Ectodermal cell (in vitro differentiated cells): Measurements from ENCODE around the gene UGT1A8.

ENCODE experiments used
- H3K27ac ChIP-seq: 2 replicates; pipeline ENCODE4 v1.7.0; 2013; ENCODE audit warnings: mild to moderate bottlenecking, low read depth, low read length; ENCODE audit not compliant: insufficient read depth, poor library complexity, severe bottlenecking
- H3K27me3 ChIP-seq: 2 replicates; pipeline ENCODE4 v1.7.0; 2013; ENCODE audit warnings: mild to moderate bottlenecking, low read length; ENCODE audit not compliant: insufficient read depth, control insufficient read depth, poor library complexity, severe bottlenecking
- H3K36me3 ChIP-seq: one replicate; pipeline ENCODE4 v1.7.0; 2013; ENCODE audit warnings: low read length; ENCODE audit not compliant: control insufficient read depth, insufficient read depth
- H3K4me1 ChIP-seq: one replicate; pipeline ENCODE4 v1.7.0; 2013; ENCODE audit warnings: low read length; ENCODE audit not compliant: control insufficient read depth, insufficient read depth
- H3K4me3 ChIP-seq: 2 replicates; pipeline ENCODE4 v1.7.0; 2013; ENCODE audit warnings: low read depth, low read length, control low read depth; ENCODE audit not compliant: insufficient read depth
- H3K9me3 ChIP-seq: 2 replicates; pipeline ENCODE4 v1.7.0; 2013; ENCODE audit warnings: mild to moderate bottlenecking, low read length, moderate library complexity; ENCODE audit not compliant: control insufficient read depth
- WGBS, 2 experiments: methylation state at CpG; one replicate each; pipeline ENCODE4 v1.1.7; 2013; ENCODE audit warnings: missing lambda C conversion rate in 2 of 2; 5-methylcytosine and 5-hydroxymethylcytosine counted together

The UGT1A8 gene

DNA sequence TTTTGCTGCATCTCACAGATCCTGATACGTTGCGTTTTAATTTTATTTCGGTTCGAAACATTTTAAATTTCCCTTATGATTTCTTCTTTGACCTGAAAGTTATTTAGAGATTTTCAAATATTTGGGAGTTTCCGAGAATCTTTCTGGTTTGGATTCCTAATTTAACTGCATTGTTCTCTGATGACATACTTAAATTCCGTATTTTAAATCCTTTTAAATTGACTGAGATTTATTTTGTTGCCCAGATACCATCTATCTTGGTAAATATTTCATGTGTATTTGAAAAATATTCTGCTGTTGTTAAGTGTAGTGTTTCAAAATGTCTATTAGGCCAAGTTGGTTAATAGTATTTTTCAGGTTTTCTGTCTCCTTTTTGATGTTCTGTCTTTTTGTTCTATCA, 198.4 kb downstream of the UGT1A8 start:
- no peak overlapping the region for H3K4me3 ChIP-seq
- no peaks in the 10 kb centered on the region for H3K9me3 ChIP-seq
- no peaks in the 10 kb centered on the region for H3K36me3 ChIP-seq
- no peaks in the 10 kb centered on the region for H3K4me1 ChIP-seq
- 86 to 100% methylated on average over 1 to 6 of the region's 6 CpGs for WGBS, 2 experiments
- H3K27me3 ChIP-seq: no peaks in the 10 kb centered on the region
- no peak overlapping the region for H3K27ac ChIP-seq

GRCh38 chr2:233816334-233816733, 198.9 kb downstream of the UGT1A8 start:
- H3K27me3 ChIP-seq: no peaks in the 10 kb centered on the region
- WGBS, 2 experiments: 91% methylated on average over 2 of the region's 2 CpGs
- H3K4me1 ChIP-seq: no peaks in the 10 kb centered on the region
- no peak overlapping the region for H3K27ac ChIP-seq
- H3K36me3 ChIP-seq: no peaks in the 10 kb centered on the region
- H3K4me3 ChIP-seq: no peak overlapping the region
- no peaks in the 10 kb centered on the region for H3K9me3 ChIP-seq

DNA sequence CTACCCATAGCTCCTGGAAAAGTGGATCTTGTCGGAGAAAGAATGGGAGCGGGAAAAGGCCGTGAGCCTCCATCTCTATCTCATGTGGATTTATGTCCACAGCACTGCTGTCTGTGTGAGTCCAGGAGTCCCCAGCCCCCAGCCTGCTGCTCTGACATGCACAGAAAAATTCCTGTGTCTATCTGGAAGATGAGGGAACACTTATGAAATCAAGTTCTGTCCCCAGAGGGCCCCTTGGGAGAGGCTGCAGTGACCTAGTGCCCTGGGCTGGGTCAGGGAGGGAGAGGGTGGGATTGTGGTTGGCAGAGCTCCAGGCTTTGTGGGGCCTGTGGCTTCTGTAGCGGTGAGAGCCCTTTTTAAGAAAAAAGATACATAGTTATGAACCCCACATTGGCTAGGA, 199.3 kb downstream of the UGT1A8 start:
- 97 to 98% methylated on average over 4 of the region's 4 CpGs for WGBS, 2 experiments
- Histone ChIP-seq H3K4me3 (no peak overlapping the region), H3K27ac (no peak overlapping the region), H3K9me3 (no peaks in the 10 kb centered on the region), H3K4me1 (no peaks in the 10 kb centered on the region), H3K36me3 (no peaks in the 10 kb centered on the region), H3K27me3 (no peaks in the 10 kb centered on the region)

DNA sequence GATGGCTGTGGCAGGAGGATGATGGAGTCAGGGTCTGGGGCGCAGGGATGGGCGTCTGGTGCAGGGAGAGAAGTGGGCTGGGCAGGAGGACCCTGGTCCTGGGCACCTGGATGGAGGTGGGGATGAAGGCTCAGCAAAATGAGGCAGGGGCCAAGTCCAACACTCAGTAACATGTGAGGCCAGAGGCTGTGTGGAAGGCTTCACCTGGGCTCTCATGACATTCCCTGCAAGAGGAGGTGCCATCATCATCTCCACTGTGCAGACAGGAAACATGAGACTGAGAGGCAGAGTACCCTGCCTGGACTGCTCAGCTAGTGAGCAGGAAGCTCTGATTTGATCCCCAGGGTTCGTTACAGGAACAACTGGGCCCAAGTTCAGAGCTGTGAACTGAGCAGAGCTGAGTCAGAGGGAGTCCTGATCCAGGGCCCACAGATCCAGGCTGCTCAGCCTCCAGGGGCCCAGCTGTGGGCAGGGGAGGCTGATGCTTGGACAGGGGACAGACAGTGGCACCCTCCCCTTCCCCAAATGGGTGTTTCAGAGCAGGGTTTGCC, 200.0 kb downstream of the UGT1A8 start:
- no peaks in the 10 kb centered on the region for H3K36me3 ChIP-seq
- H3K27ac ChIP-seq: no peak overlapping the region
- no peaks in the 10 kb centered on the region for H3K4me1 ChIP-seq
- no peaks in the 10 kb centered on the region for H3K9me3 ChIP-seq
- no peak overlapping the region for H3K4me3 ChIP-seq
- H3K27me3 ChIP-seq: no peaks in the 10 kb centered on the region
- 94% methylated on average over 3 of the region's 3 CpGs for WGBS, 2 experiments

DNA sequence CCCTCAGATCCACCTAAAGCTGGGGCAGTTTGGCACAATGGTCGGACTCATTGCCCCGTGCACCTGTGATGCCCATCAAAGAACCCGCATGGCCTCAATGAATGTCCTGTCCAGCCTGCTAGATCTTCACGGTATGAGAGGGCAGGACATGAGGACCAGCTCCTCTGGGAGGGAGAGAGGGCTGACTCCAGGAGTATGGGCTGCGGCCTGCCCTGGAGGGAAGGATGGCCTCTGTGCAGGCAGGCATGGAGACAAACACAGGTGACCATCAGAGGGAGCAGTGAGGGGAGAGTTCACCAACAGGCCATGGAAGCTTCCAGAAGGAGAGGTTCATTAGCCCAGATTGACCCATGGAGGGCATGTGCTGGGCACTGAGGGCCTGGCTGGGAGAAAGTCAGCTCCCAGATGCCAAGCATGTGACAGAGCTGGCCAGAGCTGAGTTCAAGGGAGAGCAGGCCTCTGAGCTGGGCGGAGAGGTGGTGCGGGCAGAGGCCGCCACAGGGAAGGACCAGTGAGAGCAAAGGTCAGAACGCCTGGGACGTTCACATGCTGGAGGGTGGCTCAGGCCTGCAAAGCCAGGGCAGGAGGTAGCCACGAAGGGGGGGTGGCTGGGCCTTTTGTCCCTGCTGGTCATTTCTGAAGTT, 200.7 kb downstream of the UGT1A8 start:
- 94 to 96% methylated on average over 11 of the region's 11 CpGs for WGBS, 2 experiments
- Histone ChIP-seq H3K4me3 (no peak overlapping the region), H3K36me3 (no peaks in the 10 kb centered on the region), H3K27ac (no peak overlapping the region), H3K27me3 (no peaks in the 10 kb centered on the region), H3K4me1 (no peaks in the 10 kb centered on the region), H3K9me3 (no peaks in the 10 kb centered on the region)

DNA sequence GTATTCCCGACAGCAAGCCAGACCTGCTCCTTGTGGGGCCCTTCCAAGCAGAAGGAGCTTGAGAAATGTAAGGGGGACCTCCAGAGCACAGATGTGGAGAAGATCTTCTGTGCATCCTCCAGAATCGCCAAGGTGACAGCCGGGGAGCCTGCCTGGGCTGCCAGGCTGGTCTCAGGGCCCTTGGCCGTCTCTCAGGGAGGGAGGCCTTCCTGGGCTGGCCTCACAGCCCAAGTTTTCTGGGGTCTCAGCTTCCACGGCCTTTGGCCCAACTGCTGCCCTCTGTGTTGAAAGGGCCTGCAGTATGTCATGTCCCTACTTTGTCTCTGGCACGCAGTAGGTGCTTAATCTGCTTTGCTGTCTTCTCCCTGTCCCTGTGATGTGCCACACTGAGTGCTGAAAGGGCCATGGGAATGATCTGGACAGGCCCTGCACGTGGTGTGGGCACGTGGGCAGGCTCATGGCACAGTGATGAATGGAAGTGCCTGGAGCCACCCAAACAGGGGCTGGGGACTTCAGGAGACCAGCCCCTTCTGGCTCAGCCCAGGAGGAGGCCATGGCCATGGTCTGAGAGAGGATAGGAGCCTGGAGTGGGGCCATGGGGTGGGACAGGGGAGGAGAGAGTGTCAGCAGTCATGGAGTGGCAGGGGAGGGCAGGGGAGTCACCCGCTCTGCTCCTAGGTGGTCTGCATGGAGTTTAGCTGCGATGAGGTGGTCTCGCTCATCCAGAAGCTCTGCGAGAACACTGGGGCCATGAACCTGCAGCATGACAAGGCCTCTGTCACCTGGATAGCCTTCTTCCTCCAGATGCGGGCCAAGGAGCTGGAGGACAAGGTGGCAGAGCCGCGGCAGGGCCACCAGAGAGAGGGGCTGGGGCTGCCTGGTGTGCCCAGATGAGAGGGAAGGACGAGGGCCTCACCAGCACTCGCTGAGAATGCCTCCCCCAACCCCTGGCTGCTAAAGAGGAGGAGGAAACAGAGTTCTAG, 201.5 kb downstream of the UGT1A8 start:
- Histone ChIP-seq H3K9me3 (no peaks in the 10 kb centered on the region), H3K4me3 (no peak overlapping the region), H3K27me3 (no peaks in the 10 kb centered on the region), H3K4me1 (no peaks in the 10 kb centered on the region), H3K27ac (no peak overlapping the region), H3K36me3 (no peaks in the 10 kb centered on the region)
- WGBS, 2 experiments: 81 to 83% methylated on average over 17 of the region's 17 CpGs

DNA sequence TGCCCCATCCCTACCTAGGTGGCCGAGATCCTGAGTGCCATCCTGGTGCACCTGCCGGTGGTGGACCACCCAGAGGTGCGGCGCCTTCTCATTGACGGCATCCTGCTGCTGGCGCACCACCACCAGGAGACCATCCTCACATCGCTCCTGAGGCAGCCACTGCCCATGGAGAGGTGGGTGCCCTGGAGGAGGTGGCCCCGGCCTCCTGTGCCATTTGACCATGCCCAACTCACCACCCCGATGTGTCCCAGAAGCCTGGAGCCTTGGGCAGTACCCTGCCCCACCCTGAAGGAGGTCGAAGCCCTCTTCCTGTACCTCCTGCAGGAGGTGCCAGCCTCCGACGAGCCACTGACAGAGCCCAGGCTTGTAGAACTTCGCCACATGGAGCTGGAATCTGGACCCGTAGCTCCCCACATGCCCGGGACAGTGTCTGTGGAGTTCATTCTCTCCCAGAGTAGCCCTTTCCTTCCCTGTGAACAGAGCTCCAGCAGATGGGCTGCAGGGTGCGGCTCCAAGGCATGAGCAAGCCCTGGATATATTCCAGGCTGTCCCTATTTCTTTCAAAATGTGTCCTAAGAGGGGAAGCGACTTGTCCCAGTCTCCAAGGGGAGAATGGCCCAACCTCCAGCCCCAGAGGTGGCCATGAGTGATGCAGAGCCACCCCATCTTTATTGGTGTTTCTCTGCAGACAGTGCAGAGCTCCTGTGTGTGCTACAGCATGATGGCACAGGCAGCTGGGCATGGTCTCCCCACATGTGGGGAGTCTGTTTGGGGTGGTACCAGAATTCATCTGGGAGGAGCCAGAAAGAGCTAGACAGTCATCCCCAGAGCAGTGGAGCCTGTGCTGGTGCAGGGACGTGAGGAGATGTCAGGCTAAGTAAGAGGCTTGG, 202.7 kb downstream of the UGT1A8 start:
- H3K27me3 ChIP-seq: no peaks in the 10 kb centered on the region
- 91 to 93% methylated on average over 18 of the region's 18 CpGs for WGBS, 2 experiments
- H3K4me3 ChIP-seq: no peak overlapping the region
- H3K4me1 ChIP-seq: no peaks in the 10 kb centered on the region
- no peak overlapping the region for H3K27ac ChIP-seq
- H3K36me3 ChIP-seq: no peaks in the 10 kb centered on the region
- H3K9me3 ChIP-seq: no peaks in the 10 kb centered on the region

DNA sequence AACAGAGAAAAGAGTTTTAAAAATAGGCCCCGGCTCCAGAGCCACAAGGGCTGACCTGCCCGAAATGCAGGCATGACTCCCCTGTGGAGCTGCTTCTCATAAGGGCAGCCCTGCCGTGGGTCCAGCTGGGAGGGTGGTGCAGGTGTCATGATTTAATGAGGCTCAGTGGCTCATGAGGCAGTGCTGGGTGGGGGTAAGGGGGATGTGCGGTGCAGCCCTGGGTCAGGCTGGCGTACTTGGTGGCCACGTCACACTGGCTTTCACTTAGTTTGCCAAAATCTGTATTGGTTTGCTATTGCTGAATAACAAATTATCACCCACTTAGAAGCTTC, 203.3 kb downstream of the UGT1A8 start:
- no peaks in the 10 kb centered on the region for H3K9me3 ChIP-seq
- H3K27me3 ChIP-seq: no peaks in the 10 kb centered on the region
- 87 to 88% methylated on average over 6 of the region's 6 CpGs for WGBS, 2 experiments
- H3K27ac ChIP-seq: no peak overlapping the region
- H3K4me1 ChIP-seq: no peaks in the 10 kb centered on the region
- H3K36me3 ChIP-seq: no peaks in the 10 kb centered on the region
- H3K4me3 ChIP-seq: no peak overlapping the region

- no peaks in the 10 kb centered on the region for H3K27me3 ChIP-seq
- H3K36me3 ChIP-seq: no peaks in the 10 kb centered on the region
- no peaks in the 10 kb centered on the region for H3K4me1 ChIP-seq
- H3K27ac ChIP-seq: no peak overlapping the region
- 91 to 96% methylated on average over 3 of the region's 3 CpGs for WGBS, 2 experiments
- no peak overlapping the region for H3K4me3 ChIP-seq
- no peaks in the 10 kb centered on the region for H3K9me3 ChIP-seq
These were observed 203.8 kb downstream of the UGT1A8 start for GRCh38 chr2:233821196-233821595.
